NCI-H2107 treated with DMSO at 0.1 percent for 48 hours (cell line): ENCODE results near the gene NLGN3.

Source experiments
- DNase-seq: peaks from one replicate; lab custom pipeline; 2025; ENCODE audit not compliant: unreplicated experiment; lab: John Stamatoyannopoulos, UW

The NLGN3 gene

DNA sequence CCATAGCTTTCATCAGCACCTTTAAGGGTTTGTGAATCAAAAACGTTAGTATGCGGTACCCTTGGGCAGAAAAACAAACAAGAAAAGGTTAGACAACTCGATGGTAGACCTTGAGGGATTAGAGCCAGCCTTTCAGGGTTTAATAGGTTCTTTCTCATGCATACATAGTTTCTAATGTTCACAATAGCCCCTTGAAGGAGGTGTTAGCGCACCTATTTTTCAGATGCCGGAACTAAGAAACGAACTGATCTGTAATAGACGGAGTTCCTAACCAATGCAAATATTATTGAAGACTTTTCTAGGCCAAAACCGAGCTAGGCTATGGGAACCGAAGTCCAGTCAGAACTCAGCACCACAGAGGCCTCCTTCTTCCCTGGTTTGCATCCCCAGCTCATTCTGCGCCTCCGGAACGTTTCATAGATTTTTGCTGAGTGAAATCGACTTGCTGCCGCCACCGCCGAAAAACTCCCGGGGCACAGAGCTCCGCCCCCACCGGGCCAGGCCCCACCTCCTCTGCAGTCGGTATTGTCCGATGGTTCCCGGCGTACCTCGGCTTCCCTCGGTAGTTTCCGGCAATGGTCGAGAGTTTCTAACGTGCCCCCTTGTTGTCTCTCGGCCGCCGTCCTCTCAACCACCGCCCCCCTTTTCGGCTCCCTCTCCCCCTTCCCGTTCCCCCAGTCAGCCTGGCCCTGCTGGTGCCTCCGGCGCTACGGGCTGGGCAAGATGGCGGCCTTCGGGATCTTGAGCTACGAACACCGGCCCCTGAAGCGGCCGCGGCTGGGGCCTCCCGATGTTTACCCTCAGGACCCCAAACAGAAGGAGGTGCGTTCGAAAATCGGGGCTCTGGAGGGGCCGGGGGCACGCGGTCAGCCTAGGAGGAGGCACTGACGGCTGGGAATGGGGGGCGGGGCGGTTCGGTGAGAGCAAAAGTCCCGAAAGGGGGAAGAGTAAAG lies 26.3 kb upstream of the NLGN3 start, which contains the start of gene MED12:
Gene MED12 (plus strand): TSS at position 565 of the 953 bp plus-strand sequence. CDS start 159 bp downstream, at position 724.
- peak; percentile 66 for DNase-seq

DNA sequence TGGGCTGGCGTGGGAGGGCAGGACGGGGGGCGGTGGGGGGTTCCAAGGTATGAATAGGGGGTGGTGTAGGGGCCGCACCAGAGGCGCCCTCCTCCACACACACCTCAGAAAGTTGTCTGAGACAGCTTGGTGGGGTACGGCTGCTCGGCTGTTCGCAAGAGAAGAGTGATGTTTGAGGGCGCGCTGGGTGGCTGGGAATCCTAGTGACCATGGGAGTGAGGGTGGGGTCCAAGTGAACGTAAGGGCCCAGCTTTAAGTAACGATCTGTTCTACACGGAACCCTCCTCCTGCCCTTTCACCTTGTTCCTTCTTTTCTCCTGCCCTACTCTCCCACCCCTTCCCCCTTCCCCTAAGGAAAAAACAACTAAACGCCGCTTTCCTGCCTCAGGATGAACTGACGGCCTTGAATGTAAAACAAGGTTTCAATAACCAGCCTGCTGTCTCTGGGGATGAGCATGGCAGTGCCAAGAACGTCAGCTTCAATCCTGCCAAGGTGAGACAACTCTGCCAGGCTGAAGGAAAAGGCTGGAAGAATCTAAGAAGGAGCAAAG lies 25.6 kb upstream of the NLGN3 start:
- no peak for DNase-seq

DNA sequence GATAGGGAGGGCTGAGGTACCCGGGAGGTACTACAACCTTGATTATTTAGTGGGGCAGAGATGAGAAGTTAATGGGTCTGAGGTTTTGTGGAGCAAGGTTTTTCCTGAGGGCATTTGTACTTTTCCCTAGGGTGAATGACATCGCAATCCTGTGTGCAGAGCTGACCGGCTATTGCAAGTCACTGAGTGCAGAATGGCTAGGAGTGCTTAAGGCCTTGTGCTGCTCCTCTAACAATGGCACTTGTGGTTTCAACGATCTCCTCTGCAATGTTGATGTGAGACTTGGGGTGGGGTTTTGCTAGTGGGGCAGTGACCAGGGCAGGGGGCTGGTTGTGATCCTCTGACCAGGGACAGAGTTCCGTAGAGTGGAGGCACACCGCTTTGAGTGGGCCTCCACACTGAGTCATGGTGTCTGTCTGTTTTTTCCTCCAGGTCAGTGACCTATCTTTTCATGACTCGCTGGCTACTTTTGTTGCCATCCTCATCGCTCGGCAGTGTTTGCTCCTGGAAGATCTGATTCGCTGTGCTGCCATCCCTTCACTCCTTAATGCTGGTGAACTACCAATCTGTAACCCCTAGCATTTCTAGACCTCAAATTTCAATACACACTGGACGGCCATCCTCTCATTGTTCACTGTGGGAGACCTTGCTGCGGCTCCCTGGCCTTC lies 16.3 kb upstream of the NLGN3 start:
- no peak for DNase-seq

DNA sequence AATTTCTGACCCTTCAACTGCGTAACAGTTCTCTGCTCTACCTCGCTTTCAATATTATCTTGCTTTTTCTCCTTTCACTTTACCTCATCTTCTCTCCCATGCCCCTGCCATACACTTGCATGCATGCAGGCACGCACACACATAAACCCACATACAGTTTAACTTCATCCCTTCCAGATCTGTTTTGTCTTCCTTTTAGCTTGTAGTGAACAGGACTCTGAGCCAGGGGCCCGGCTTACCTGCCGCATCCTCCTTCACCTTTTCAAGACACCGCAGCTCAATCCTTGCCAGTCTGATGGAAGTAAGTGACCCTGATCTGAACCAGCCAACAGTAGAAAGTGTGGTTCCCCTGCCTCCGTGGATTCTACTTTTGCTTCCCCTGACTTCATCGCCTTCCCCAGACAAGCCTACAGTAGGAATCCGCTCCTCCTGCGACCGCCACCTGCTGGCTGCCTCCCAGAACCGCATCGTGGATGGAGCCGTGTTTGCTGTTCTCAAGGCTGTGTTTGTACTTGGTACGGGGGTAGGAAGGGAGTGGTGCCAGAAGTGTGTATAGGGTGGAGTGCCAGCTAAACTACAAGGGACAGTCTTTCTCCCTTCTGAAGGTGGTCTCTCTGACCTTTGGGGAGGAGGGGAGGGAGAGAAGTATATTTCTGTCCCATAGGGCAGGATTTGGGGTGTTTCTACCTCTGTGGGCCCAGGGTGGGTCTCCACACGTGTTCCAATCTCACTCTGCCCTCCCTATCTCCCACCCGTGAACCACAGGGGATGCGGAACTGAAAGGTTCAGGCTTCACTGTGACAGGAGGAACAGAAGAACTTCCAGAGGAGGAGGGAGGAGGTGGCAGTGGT lies 15.5 kb upstream of the NLGN3 start:
- peak; percentile 35 for DNase-seq

DNA sequence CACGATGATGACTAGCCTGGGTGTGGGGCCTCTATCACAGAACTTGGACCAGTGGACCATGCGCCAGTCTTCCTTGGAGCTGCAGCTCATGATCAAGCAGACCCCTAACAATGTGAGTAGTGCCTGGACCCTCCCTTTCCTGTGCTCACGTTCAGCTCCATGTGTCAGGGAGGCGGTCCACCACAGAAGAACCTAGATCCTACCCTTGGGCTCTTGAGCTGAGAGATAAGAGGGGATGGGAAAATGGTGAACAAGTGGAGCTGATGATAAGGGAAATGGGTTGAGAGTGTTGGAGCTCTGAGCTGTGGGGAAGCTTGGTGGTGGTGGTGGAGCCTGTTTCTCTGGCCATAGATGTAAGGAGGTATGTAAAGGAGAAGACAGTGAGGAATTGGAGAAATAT lies 13.1 kb upstream of the NLGN3 start:
- no peak for DNase-seq

DNA sequence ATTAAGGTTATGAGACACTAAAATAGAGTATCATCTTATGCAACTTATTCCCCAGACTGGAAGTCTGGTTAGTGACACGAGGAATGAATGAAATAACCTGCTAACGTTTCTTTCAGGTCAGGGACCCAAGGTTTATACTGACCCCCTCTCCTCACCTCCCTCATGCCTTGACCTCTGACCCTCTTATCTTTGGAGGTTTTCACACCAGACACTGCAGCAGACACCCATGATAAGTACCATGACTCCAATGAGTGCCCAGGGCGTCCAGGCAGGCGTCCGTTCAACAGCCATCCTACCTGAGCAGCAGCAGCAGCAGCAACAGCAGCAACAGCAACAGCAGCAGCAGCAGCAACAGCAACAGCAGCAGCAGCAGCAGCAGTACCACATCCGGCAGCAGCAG lies 4.2 kb upstream of the NLGN3 start:
- DNase-seq = no peak

DNA sequence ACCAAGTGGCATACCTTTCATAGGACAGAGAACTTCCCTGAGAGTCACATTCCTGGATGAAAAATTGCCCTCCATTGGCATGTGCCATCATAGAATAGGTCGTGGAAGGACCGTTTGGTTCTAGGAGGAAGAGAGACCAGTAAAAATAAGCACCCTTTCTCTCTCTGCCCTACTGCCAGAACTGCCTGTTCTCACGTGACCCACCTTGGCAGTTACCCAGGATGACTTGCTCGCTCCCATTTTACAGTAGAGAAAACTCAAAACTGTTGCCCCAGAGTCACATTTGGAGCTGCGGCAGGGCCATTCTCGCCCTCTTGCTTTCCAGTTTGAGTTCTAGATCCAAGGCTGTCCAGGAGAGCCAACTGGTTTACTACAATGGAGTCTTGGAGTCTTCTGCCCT lies 1.1 kb upstream of the NLGN3 start:
- no peak for DNase-seq

DNA sequence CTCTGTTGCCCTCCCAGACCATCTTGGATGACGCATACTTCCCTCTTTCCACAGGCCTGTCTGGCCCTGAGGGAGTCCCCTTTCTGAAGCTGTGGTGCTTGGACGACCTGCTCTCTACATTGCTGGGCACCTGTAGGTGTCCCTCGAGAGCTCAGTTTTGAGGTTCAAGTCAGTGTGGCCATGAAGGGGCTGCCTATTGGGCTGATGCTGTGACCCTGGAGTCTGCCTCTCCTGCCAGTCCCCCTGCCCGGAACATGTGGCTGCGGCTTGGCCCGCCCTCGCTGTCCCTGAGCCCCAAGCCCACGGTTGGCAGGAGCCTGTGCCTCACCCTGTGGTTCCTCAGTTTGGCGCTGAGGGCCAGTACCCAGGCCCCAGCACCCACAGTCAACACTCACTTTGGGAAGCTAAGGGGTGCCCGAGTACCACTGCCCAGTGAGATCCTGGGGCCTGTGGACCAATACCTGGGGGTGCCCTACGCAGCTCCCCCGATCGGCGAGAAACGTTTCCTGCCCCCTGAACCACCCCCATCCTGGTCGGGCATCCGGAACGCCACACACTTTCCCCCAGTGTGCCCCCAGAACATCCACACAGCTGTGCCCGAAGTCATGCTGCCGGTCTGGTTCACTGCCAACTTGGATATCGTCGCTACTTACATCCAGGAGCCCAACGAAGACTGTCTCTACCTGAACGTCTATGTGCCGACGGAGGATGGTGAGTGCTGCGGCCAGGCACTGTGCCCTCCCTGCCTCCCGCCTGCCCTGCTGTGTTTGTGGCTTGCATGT lies 3.0 kb downstream of the NLGN3 start:
- DNase-seq = no peak

DNA sequence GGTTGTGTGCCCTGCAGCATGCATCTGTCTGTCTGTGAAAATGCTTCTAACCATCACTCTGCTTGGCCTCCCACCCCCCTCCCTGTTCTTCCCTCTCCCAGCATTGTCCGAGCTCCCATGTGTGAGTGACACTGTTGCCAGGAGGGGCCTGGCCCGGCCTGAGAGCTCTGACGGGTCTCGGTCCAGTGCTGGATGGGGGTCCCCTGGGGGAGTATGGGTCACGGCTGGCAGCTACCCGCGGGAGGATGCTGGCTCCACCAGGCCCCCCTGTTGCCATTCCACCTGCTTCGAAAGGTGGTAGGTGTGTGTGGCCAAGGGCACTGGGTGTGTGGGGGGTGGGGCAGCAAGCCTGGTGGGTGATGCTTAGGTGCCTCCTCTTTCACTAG lies 3.6 kb downstream of the NLGN3 start:
- DNase-seq = no peak

DNA sequence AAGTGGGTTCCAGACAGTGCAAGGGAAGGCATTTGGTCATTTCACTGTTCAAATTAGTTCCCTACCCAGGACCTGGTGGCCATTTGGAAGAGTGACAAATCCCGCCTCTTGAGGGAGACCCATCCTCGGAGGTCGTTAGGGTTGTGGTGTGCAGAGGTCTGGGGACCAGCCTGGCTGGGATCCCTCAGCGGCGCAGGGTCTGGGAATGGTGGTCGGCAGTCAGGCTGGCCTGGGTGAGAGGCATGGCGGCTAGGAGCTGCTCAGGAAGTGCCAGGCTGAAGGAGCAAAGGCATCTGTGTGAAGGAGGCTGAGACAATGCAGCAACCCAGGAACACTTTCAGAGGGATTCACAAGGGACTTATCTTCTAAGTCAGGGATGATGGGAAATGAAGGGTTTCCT lies 6.7 kb downstream of the NLGN3 start:
- no peak for DNase-seq

DNA sequence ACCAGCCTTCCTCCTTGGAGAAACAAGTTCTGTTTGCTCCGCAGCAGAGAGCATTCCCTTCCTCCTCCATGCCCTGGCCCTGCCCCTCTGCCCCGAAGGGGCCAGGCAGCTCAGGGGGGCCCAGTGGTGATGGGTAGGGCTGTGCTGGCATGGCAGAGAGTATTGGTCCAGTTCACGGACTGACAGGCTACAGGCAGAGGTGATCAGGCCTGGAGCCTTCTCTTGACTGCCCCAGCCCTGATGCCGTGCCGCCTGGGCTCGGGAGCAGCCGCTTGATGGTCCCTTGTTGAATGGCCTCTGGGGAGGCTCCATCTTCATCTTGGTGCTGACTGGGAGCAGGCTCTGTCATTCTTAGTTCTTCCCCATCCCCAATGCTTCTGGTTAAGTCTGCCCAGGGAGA lies 9.6 kb downstream of the NLGN3 start:
- DNase-seq = no peak

DNA sequence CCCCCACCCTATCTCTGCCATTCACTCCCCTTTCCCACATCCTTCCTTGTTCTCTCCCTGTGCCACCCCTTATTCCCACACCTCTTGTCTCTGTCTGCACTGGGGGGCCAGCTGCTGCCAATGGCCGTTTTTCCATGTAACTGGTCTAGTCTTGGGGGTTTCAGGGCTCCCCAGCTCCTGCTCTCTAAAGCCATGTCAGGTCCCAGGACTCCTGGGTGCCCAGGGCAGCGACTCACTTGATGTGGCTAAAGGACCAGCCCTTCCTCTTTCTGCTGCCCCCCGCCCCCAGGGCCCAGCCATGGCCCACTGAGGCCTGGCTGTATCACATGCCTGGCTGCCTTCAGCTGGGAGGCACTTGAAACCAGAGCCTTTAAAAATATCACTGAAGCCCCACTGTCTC lies 10.0 kb downstream of the NLGN3 start:
- DNase-seq = no peak

DNA sequence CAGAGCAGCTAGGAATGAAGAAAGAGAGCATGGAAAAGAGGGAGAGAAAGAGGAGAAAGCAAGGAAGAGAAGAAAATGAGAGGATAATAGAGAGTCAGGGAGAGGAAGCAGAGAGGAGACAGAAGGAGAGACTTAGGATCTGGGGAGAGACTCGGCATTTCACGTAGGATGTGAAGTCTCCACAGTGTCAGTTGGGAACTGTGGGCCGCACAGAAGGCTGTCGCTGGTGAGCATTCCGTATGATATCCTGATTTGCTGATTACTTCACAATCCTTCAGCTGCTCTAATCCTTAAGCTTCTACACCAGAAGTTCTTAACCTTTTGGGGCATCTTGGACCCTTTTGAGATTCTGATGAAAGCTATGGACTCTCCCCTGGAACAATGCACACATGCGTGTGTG lies 14.0 kb downstream of the NLGN3 start:
- no peak for DNase-seq

DNA sequence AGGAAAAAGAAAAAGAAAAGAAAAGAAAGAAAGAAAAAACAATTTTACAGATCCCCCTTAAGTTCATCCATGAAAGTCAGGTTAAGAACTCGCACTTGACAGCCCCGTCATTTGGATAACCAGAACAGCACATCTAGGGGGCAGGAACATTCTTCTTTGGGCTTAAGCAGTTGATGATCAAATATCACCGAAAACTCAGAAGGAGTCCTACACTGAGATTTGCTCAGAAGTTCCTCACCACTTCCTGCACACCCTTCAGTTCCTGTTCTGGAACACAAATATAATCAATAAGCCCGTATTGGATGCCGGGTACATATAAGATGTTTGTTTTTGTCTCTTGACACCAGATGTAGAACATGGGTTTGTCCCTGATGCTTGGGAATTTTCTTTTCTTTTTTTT lies 14.7 kb downstream of the NLGN3 start:
- no peak for DNase-seq

DNA sequence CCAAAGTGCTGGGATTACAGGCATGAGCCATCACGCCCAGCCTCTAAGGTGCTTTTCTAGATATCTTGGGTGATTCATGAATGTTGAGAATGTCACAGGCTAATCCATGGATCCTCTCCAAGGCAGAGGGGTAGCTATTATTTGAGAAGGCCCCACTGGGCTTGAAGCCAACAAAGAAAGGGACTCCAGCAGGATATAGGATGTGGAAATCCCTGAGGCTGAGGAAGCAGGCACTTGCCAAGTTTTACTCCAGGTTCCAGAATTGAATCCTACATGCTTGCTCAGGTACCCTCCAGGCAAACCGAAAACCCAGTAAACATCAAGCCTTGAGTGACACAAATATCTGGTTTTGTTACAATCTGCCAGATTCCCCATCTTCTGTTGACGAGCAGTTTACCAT lies 15.8 kb downstream of the NLGN3 start:
- DNase-seq = no peak

DNA sequence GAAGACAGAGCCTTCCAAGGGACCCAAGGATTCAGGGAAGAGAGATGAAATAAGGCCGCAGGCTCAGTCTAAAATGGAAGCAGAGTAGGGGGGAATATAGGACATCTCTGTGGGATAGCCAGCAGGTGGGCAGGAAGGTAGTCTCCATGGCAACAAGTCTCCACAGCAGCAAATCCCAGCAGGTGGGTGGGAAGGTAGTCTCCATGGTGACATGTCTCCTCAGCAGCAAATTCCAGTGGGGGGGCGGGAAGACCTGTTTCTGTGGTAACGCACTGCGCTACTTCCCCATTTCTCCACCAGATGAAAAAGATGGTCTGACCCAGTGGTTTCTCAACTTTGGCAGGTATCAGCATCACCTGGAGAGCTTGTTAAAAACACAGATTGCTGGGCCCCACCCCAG lies 18.3 kb downstream of the NLGN3 start:
- DNase-seq = no peak

DNA sequence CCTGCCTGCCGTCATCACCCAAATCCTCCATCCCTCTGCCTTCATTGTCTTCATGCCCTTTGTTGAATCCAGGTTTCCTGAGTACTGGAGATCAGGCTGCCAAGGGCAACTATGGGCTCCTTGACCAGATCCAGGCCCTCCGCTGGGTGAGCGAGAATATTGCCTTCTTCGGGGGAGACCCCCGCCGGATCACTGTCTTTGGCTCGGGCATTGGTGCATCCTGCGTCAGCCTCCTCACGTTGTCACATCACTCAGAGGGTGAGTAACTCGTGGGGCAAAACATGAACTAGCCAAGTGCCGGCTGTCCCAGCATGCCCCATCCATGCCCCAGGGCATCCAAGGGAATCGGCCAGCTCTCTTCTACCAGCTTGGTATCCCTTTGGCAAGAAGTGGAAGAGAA lies 19.4 kb downstream of the NLGN3 start:
- no peak for DNase-seq

DNA sequence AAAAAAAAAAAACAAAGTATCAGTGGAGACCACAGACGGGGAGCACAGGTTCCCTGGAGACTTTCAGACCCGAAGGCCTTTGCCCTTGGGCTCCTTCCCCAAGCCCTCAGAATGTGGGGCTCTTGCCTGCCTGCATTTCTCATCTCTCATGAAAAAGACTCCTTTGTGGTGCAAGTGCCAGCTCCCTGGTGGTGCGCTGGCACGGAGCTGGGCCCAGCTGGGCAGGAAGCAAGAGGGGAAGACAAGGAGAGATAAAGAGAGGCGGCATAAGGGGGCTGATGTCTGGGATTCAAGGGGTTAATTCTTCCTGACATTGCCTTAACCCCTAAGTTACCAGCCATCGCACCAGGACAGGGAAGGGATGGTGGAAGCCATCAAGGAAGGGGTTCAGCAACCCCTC lies 21.8 kb downstream of the NLGN3 start:
- DNase-seq = no peak

DNA sequence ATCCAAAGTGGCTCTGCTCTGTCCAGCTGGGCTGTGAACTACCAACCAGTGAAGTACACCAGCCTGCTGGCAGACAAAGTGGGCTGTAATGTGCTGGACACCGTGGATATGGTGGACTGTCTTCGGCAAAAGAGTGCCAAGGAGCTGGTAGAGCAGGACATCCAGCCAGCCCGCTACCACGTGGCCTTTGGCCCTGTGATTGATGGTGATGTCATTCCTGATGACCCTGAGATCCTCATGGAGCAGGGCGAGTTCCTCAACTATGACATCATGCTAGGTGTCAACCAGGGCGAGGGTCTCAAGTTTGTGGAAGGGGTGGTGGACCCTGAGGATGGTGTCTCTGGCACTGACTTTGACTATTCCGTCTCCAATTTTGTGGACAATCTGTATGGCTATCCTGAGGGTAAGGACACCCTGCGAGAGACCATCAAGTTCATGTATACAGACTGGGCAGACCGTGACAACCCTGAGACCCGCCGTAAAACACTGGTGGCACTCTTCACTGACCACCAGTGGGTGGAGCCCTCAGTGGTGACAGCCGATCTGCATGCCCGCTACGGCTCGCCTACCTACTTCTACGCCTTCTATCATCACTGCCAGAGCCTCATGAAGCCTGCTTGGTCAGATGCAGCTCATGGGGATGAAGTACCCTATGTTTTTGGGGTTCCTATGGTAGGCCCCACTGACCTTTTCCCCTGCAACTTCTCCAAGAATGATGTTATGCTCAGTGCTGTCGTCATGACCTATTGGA lies 22.6 kb downstream of the NLGN3 start:
- no peak for DNase-seq

DNA sequence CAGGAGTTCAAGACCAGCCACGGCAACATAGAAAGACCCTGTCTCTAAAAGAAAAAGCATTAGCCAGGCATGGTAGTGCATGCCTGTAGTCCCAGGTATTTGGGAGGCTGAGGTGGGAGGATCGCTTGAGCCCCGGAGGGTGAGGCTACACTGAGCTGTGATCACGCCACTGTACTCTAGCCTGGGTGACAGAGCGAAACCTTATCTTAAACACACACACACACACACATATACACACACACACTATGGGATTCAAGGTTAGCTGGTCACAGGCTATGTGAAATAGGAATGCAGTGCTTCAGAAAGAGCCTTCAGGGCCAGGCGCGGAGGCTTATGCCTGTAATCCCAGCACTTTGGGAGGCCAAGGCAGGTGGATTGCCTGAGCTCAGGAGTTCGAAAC lies 23.5 kb downstream of the NLGN3 start:
- DNase-seq = no peak
